Left renal pelvis (tissue), 4 donors: ENCODE data around the gene ALOX15. TPM values are rescaled to one million over a fixed set of nuclear protein-coding genes. Genes with fewer than 3 reads are reported as not detected.
"Not testable (repeated sequence)": the region's sequence is repeated elsewhere in the genome, so short reads cannot be mapped to it uniquely, and the experiment has no call there.

ENCODE experiments used
- DNase-seq, 4 donors: peaks; one replicate each; pipeline ENCODE4 v3.0.0-alpha.2; 2013; ENCODE audit warnings: low read depth in 4 of 4, low spot score in 3 of 4
- polyA plus RNA-seq, 4 donors: library from polyadenylated mRNA; unstranded; fragments of 120-200 nt; gene quantifications; one replicate each; pipeline ENCODE4 v1.2.1, GENCODE V29; 2013; ENCODE audit not compliant: insufficient read length in 4 of 4

ALOX15 gene
- polyA plus RNA-seq = under 1 TPM; 0.50 to 0.75 (median 0.63) TPM

- no peak for DNase-seq
These were observed at the start of gene ALOX15 for GRCh38 chr17:4641297-4642195. ALOX15 (minus strand) TSS chr17:4641678; CDS start chr17:4641651, 27 bp downstream.

- no peak for DNase-seq
These were observed 49.3 kb upstream of the ALOX15 start for GRCh38 chr17:4690745-4691144.

GRCh38 chr17:4689872-4690271 is 48.4 kb upstream of the ALOX15 start:
- DNase-seq = not testable (repeated sequence)

- not testable (repeated sequence) for DNase-seq
These were observed 42.3 kb upstream of the ALOX15 start for GRCh38 chr17:4683739-4684138.

- DNase-seq = no peak
These were observed 38.2 kb upstream of the ALOX15 start for GRCh38 chr17:4679658-4680057.

GRCh38 chr17:4678448-4679026 is 37.1 kb upstream of the ALOX15 start:
- no peak for DNase-seq

- DNase-seq = no peak
These were observed 35.3 kb upstream of the ALOX15 start for GRCh38 chr17:4676791-4677190.

- no peak for DNase-seq
These were observed 34.3 kb upstream of the ALOX15 start for GRCh38 chr17:4675791-4676190.

GRCh38 chr17:4674685-4674998 is 33.2 kb upstream of the ALOX15 start:
- DNase-seq = no peak

- no peak for DNase-seq
These were observed 32.7 kb upstream of the ALOX15 start for GRCh38 chr17:4673986-4674684.

- DNase-seq = no peak
These were observed 31.7 kb upstream of the ALOX15 start for GRCh38 chr17:4673169-4673568.

- DNase-seq = no peak
These were observed 31.3 kb upstream of the ALOX15 start for GRCh38 chr17:4672751-4673150.

- no peak for DNase-seq
These were observed 30.7 kb upstream of the ALOX15 start for GRCh38 chr17:4672055-4672630.

GRCh38 chr17:4667166-4667565 is 25.7 kb upstream of the ALOX15 start:
- no peak for DNase-seq

GRCh38 chr17:4666296-4666695 is 24.8 kb upstream of the ALOX15 start:
- no peak for DNase-seq

- no peak for DNase-seq
These were observed 23.5 kb upstream of the ALOX15 start for GRCh38 chr17:4665027-4665426.

GRCh38 chr17:4664230-4664629 is 22.8 kb upstream of the ALOX15 start:
- DNase-seq = no peak

GRCh38 chr17:4663711-4664110 is 22.2 kb upstream of the ALOX15 start:
- no peak for DNase-seq

GRCh38 chr17:4658478-4659305 is 17.2 kb upstream of the ALOX15 start:
- no peak for DNase-seq

GRCh38 chr17:4657678-4658077 is 16.2 kb upstream of the ALOX15 start:
- no peak for DNase-seq
